CD4-positive, alpha-beta memory T cell (primary cell): ENCODE measurements around the gene TMEM234. TPM values are rescaled to one million over a fixed set of nuclear protein-coding genes. Genes with fewer than 3 reads are reported as not detected.
"Not testable (repeated sequence)": the region's sequence is repeated elsewhere in the genome, so short reads cannot be mapped to it uniquely, and the experiment has no call there.

ENCODE experiments used
- CTCF ChIA-PET: fragments of 350-600 bp; sonication (Branson Sonifier 250); formaldehyde crosslinking; loops from one replicate; lab custom pipeline; 2021; ENCODE audit warnings: inconsistent platforms; ENCODE audit not compliant: partially characterized antibody; lab: Charles Lee
- POLR2A ChIA-PET: fragments of 350-600 bp; sonication (Branson Sonifier 250); formaldehyde crosslinking; loops from one replicate; lab custom pipeline; 2021; ENCODE audit not compliant: partially characterized antibody; lab: Charles Lee
- DNase-seq, 5 donors: peaks; one replicate each; pipeline versions ENCODE4 v3.0.0 to v3.0.0-alpha.2; 2020 to 2022; ENCODE audit warnings: mixed read lengths in 1 of 5
- H3K27ac ChIP-seq: one replicate; pipeline ENCODE4 v1.7.0; 2013; ENCODE audit warnings: low read depth, low read length
- H3K27me3 ChIP-seq: 2 replicates; pipeline ENCODE4 v1.7.0; 2013; ENCODE audit warnings: mild to moderate bottlenecking, low read length, moderate library complexity; ENCODE audit not compliant: insufficient read depth
- H3K36me3 ChIP-seq: 2 replicates; pipeline ENCODE4 v1.7.0; 2013; ENCODE audit warnings: mild to moderate bottlenecking, low read length, moderate library complexity; ENCODE audit not compliant: insufficient read depth
- H3K4me1 ChIP-seq: 2 replicates; pipeline ENCODE4 v1.7.0; 2013; ENCODE audit warnings: mild to moderate bottlenecking, low read length, moderate library complexity; ENCODE audit not compliant: insufficient read depth
- H3K4me3 ChIP-seq, 2 donors: one replicate each; pipeline ENCODE4 v1.7.0; 2013; ENCODE audit warnings: low read length in 2 of 2, mild to moderate bottlenecking in 1 of 2
- H3K9me3 ChIP-seq, 2 donors: one replicate each; pipeline ENCODE4 v1.7.0; 2013; ENCODE audit warnings: low read length in 2 of 2, control low read depth in 1 of 2; ENCODE audit not compliant: control insufficient read depth in 1 of 2
- H3K27ac Mint-ChIP-seq, 7 donors: one replicate each; pipeline ENCODE4 v1.8.0; 2020 to 2021; ENCODE audit warnings: mixed read lengths in 7 of 7, mild to moderate bottlenecking in 6 of 7, inconsistent platforms in 3 of 7, moderate library complexity in 3 of 7
- H3K27me3 Mint-ChIP-seq, 2 donors: one replicate each; pipeline ENCODE4 v1.8.0; 2020 to 2021; ENCODE audit warnings: mixed read lengths in 2 of 2
- H3K36me3 Mint-ChIP-seq, 2 donors: one replicate each; pipeline ENCODE4 v1.8.0; 2020 to 2021; ENCODE audit warnings: mixed read lengths in 2 of 2, inconsistent platforms in 1 of 2, mild to moderate bottlenecking in 1 of 2
- H3K4me1 Mint-ChIP-seq, 4 donors: one replicate each; pipeline ENCODE4 v1.8.0; 2020 to 2021; ENCODE audit warnings: mixed read lengths in 4 of 4, mild to moderate bottlenecking in 1 of 4
- H3K4me3 Mint-ChIP-seq, 8 donors: one replicate each; pipeline ENCODE4 v1.8.0; 2020 to 2021; ENCODE audit warnings: mixed read lengths in 8 of 8, mild to moderate bottlenecking in 7 of 8, moderate library complexity in 6 of 8, inconsistent platforms in 3 of 8
- H3K9me3 Mint-ChIP-seq, 8 donors: one replicate each; pipeline ENCODE4 v1.8.0; 2020 to 2021; ENCODE audit warnings: mixed read lengths in 8 of 8, mild to moderate bottlenecking in 5 of 8, inconsistent platforms in 3 of 8, moderate library complexity in 1 of 8
- intact Hi-C: fragments of 100-400 bp; cut with micrococcal nuclease; formaldehyde crosslinking; loops from one replicate; pipeline ENCODE4 v1.15.1; 2023
- polyA plus RNA-seq, 2 donors: library from polyadenylated mRNA; unstranded; fragments of 300-500 nt; fragmentation: Illumina TruSeq; gene quantifications; one replicate each; pipeline ENCODE4 v1.2.3, GENCODE V29; 2021
- total RNA-seq, 2 experiments: library from RNA; stranded (reverse); gene quantifications; one replicate each; pipeline ENCODE4 v1.2.3, GENCODE V29; 2021

Gene TMEM234
- total RNA-seq: 10 to 100 TPM; 27.1 to 30.7 TPM
- 1 to 10 TPM; 5.1 to 6.1 TPM for polyA plus RNA-seq

- Mint-ChIP-seq H3K4me1 (peaks cover 23 to 59% (median 38%) of the 10 kb centered on the region in 4 donors), H3K27me3 (no peaks in the 10 kb centered on the region), H3K36me3 (peaks cover 12 to 41% of the 10 kb centered on the region in 2 donors), H3K27ac (peak within 1 kb of the TSS; percentile 99 to 100 (median 99)), H3K9me3 (peaks cover 0 to 3% (median 0%) of the 10 kb centered on the region in 8 donors), H3K4me3 (peak within 1 kb of the TSS; percentile 95 to 99 (median 97))
- CTCF ChIA-PET: no interaction called here
- intact Hi-C loops: loop anchor here (1.0 to 2.0 kb wide), 3 partner anchors 17 to 69 kb away; partner anchors contain the start of genes IQCC and LCK
- peaks cover 18% of the 10 kb centered on the region for H3K36me3 ChIP-seq
- H3K4me1 ChIP-seq: peaks cover 30% of the 10 kb centered on the region
- H3K27me3 ChIP-seq: no peaks in the 10 kb centered on the region
- no peaks in the 10 kb centered on the region for H3K9me3 ChIP-seq
- H3K27ac ChIP-seq: peak within 1 kb of the TSS; percentile 99
- DNase-seq: peak; percentile 89 to 96 (median 91)
- POLR2A ChIA-PET: interaction anchor here (1.0 to 4.1 kb wide), 7 partner anchors 18 to 119 kb away, joined by 3 to 24 read pairs (median 4); partner anchors contain the start of genes HDAC1 and MARCKSL1
- H3K4me3 ChIP-seq: peak within 1 kb of the TSS; percentile 96 to 97
These were observed at the start of gene TMEM234, which contains the start of gene EIF3I for GRCh38 chr1:32221980-32222755. Gene TMEM234 (minus strand): TSS chr1:32222353. CDS start chr1:32222322, 31 bp downstream. Gene EIF3I (plus strand): TSS chr1:32222407. CDS start chr1:32222442, 35 bp downstream.

GRCh38 chr1:32269744-32270143, 47.6 kb upstream of the TMEM234 start:
- Histone ChIP-seq H3K4me3 (no peak overlapping the region), H3K36me3 (peaks cover 15% of the 10 kb centered on the region), H3K9me3 (no peaks in the 10 kb centered on the region), H3K27ac (no peak overlapping the region), H3K27me3 (no peaks in the 10 kb centered on the region), H3K4me1 (peaks cover 83% of the 10 kb centered on the region)
- Mint-ChIP-seq H3K27me3 (no peaks in the 10 kb centered on the region), H3K4me1 (peaks cover 52 to 78% (median 65%) of the 10 kb centered on the region in 4 donors), H3K9me3 (peaks cover 0 to 4% (median 0%) of the 10 kb centered on the region in 8 donors), H3K36me3 (peaks cover 22 to 47% of the 10 kb centered on the region in 2 donors), H3K27ac (peak overlapping the region; percentile 57 to 98 (median 80)), H3K4me3 (peak overlapping the region in 5 of 8 donors; percentile 53 to 72 (median 58))
- CTCF ChIA-PET: interaction anchor here (0.6 to 6.6 kb wide), 6 partner anchors 14 to 54 kb away, joined by 3 to 55 read pairs (median 6); partner anchors contain the start of gene LCK
- no peak for DNase-seq
- intact Hi-C loops: no loop called here
- POLR2A ChIA-PET: interaction anchor here (0.7 to 25.8 kb wide), 6 partner anchors 20 to 75 kb away, joined by 3 to 819 read pairs (median 4); partner anchors contain the start of genes FAM167B and LCK

GRCh38 chr1:32266921-32267591, 44.9 kb upstream of the TMEM234 start:
- Histone ChIP-seq H3K36me3 (peaks cover 16% of the 10 kb centered on the region), H3K4me3 (no peak overlapping the region), H3K4me1 (peaks cover 82% of the 10 kb centered on the region), H3K9me3 (no peaks in the 10 kb centered on the region), H3K27ac (peak overlapping the region; percentile 42), H3K27me3 (no peaks in the 10 kb centered on the region)
- peaks cover 42 to 71% (median 54%) of the 10 kb centered on the region in 4 donors for H3K4me1 Mint-ChIP-seq
- peak in 3 of 5 donors; percentile 37 to 50 (median 48) for DNase-seq
- intact Hi-C loops: no loop called here
- peak overlapping the region; percentile 74 to 92 (median 85) for H3K4me3 Mint-ChIP-seq
- no peaks in the 10 kb centered on the region for H3K27me3 Mint-ChIP-seq
- ChIA-PET POLR2A (interaction anchor here (0.9 to 25.8 kb wide), 5 partner anchors 13 to 70 kb away, joined by 4 to 819 read pairs (median 5); partner anchors contain the start of genes FAM167B, HDAC1, LCK and MARCKSL1), CTCF (interaction anchor here (0.7 to 6.6 kb wide), 7 partner anchors 9 to 55 kb away, joined by 3 to 55 read pairs (median 4); partner anchors contain the start of gene LCK)
- peaks cover 16 to 37% of the 10 kb centered on the region in 2 donors for H3K36me3 Mint-ChIP-seq
- H3K9me3 Mint-ChIP-seq: peaks cover 0 to 2% (median 0%) of the 10 kb centered on the region in 8 donors
- peak overlapping the region; percentile 82 to 99 (median 98) for H3K27ac Mint-ChIP-seq

GRCh38 chr1:32265846-32266245, 43.7 kb upstream of the TMEM234 start:
- intact Hi-C loops: no loop called here
- CTCF ChIA-PET: interaction anchor here (0.7 to 6.6 kb wide), 7 partner anchors 8 to 66 kb away, joined by 3 to 55 read pairs (median 4); partner anchors contain the start of genes CCDC28B and LCK
- no peak for DNase-seq
- Mint-ChIP-seq H3K9me3 (peaks cover 0 to 2% (median 0%) of the 10 kb centered on the region in 8 donors), H3K36me3 (peaks cover 16 to 28% of the 10 kb centered on the region in 2 donors), H3K27me3 (no peaks in the 10 kb centered on the region), H3K27ac (peak overlapping the region; percentile 84 to 96 (median 88)), H3K4me3 (peak overlapping the region in 7 of 8 donors; percentile 27 to 86 (median 61)), H3K4me1 (peaks cover 31 to 60% (median 45%) of the 10 kb centered on the region in 4 donors)
- no peak overlapping the region for H3K4me3 ChIP-seq
- POLR2A ChIA-PET: interaction anchor here (0.8 to 25.8 kb wide), 6 partner anchors 9 to 85 kb away, joined by 3 to 819 read pairs (median 6); partner anchors contain the start of genes FAM167B, HDAC1 and LCK
- no peaks in the 10 kb centered on the region for H3K9me3 ChIP-seq
- peaks cover 80% of the 10 kb centered on the region for H3K4me1 ChIP-seq
- H3K27me3 ChIP-seq: no peaks in the 10 kb centered on the region
- peak overlapping the region; percentile 42 for H3K27ac ChIP-seq
- H3K36me3 ChIP-seq: peaks cover 9% of the 10 kb centered on the region

GRCh38 chr1:32263744-32264143, 41.6 kb upstream of the TMEM234 start:
- Mint-ChIP-seq H3K27me3 (no peaks in the 10 kb centered on the region), H3K9me3 (peaks cover 0 to 2% (median 0%) of the 10 kb centered on the region in 8 donors), H3K36me3 (peaks cover 23 to 32% of the 10 kb centered on the region in 2 donors), H3K4me1 (peaks cover 35 to 64% (median 47%) of the 10 kb centered on the region in 4 donors), H3K27ac (peak overlapping the region; percentile 83 to 96 (median 89)), H3K4me3 (peak overlapping the region in 7 of 8 donors; percentile 58 to 87 (median 77))
- intact Hi-C loops: loop anchor here (1.0 kb wide), 1 partner anchor 9 kb away; no protein-coding TSS in a partner anchor
- CTCF ChIA-PET: interaction anchor here (6.6 kb wide), 1 partner anchor 14 kb away, joined by 55 read pairs; the partner anchor contains the start of gene LCK
- Histone ChIP-seq H3K9me3 (no peaks in the 10 kb centered on the region), H3K4me3 (peak overlapping the region in 1 of 2 donors; percentile 8), H3K27me3 (no peaks in the 10 kb centered on the region), H3K36me3 (peaks cover 9% of the 10 kb centered on the region), H3K4me1 (peaks cover 76% of the 10 kb centered on the region), H3K27ac (peak overlapping the region; percentile 42)
- POLR2A ChIA-PET: interaction anchor here (1.0 to 25.8 kb wide), 5 partner anchors 14 to 58 kb away, joined by 3 to 819 read pairs (median 3); partner anchors contain the start of genes FAM167B, HDAC1 and LCK
- DNase-seq: peak in 4 of 5 donors; percentile 31 to 62 (median 46)

- H3K9me3 ChIP-seq, DNase-seq, H3K27me3 ChIP-seq, H3K36me3 ChIP-seq, H3K4me3 ChIP-seq, H3K27me3 Mint-ChIP-seq, H3K9me3 Mint-ChIP-seq, intact Hi-C loops: not testable (repeated sequence)
- H3K4me3 Mint-ChIP-seq: peak overlapping the region in 5 of 8 donors; percentile 39 to 78 (median 75)
- H3K4me1 Mint-ChIP-seq: peaks cover 35 to 65% (median 49%) of the 10 kb centered on the region in 4 donors
- ChIA-PET CTCF (interaction anchor here (8.5 kb wide), 1 partner anchor 14 kb away, joined by 90 read pairs; the partner anchor contains the start of genes FAM167B and LCK), POLR2A (interaction anchor here (1.0 to 26.9 kb wide), 5 partner anchors 3 to 83 kb away, joined by 3 to 819 read pairs (median 3); partner anchors contain the start of genes FAM167B, HDAC1 and LCK)
- peaks cover 82% of the 10 kb centered on the region for H3K4me1 ChIP-seq
- peak overlapping the region in 5 of 7 donors; percentile 83 to 96 (median 86) for H3K27ac Mint-ChIP-seq
- H3K27ac ChIP-seq: peak overlapping the region; percentile 42
- peaks cover 23 to 33% of the 10 kb centered on the region in 2 donors for H3K36me3 Mint-ChIP-seq
These were observed 41.1 kb upstream of the TMEM234 start for GRCh38 chr1:32263236-32263593.
